GM12878 (cell line): ENCODE data around the gene UBE2C.

Experiments used
- BHLHE40 ChIP-seq, 2 experiments: fragments of 450-650 bp in 1 of 2; IDR thresholded peaks; 2 replicates each; pipeline ENCODE4 v1.6.1; 2011 to 2017; ENCODE audit warnings: low read depth in 2 of 2, borderline replicate concordance in 1 of 2, improper control_type of control experiment in 1 of 2, low read length in 1 of 2, mild to moderate bottlenecking in 1 of 2
- CEBPB ChIP-seq, 2 experiments: fragments of 150-350 bp in 1 of 2; IDR thresholded peaks; 2 replicates each; pipeline ENCODE4 v1.6.1; 2012 to 2014; ENCODE audit warnings: low read depth in 2 of 2, low read length in 2 of 2, borderline replicate concordance in 1 of 2, inconsistent platforms in 1 of 2
- CHD4 ChIP-seq: fragments of 200-600 bp; sonication (generic); IDR thresholded peaks from 2 replicates; pipeline ENCODE4 v1.6.1; 2016; ENCODE audit warnings: mild to moderate bottlenecking
- EZH2 ChIP-seq: IDR thresholded peaks from 2 replicates; pipeline ENCODE4 v1.6.1; 2012; ENCODE audit warnings: low read depth, mild to moderate bottlenecking, control low read depth, inconsistent platforms, low read length, borderline replicate concordance; ENCODE audit not compliant: control insufficient read depth
- JUND ChIP-seq: IDR thresholded peaks from 2 replicates; pipeline ENCODE4 v1.6.1; 2012; ENCODE audit warnings: low read depth, mild to moderate bottlenecking, low read length, improper control_type of control experiment, moderate library complexity
- POLR2AphosphoS5 ChIP-seq: IDR thresholded peaks from 2 replicates; pipeline ENCODE4 v1.6.1; 2011; ENCODE audit warnings: mild to moderate bottlenecking, low read length, inconsistent platforms
- REST ChIP-seq: IDR thresholded peaks from 2 replicates; pipeline ENCODE4 v1.6.1; 2012; ENCODE audit warnings: mild to moderate bottlenecking, low read depth, low read length
- SMARCA5 ChIP-seq: fragments of 450-650 bp; IDR thresholded peaks from 2 replicates; pipeline ENCODE4 v1.6.1; 2017; ENCODE audit warnings: mild to moderate bottlenecking
- ZBED1 ChIP-seq: IDR thresholded peaks from 2 replicates; pipeline ENCODE4 v1.6.1; 2016; ENCODE audit warnings: borderline replicate concordance
- ZNF217 ChIP-seq: fragments of 450-650 bp; IDR thresholded peaks from 2 replicates; pipeline ENCODE4 v1.6.1; 2017; ENCODE audit warnings: antibody characterized with exemption, mild to moderate bottlenecking
- TF ChIP-seq, protein P1 (sequence below), 3 experiments: IDR thresholded peaks in 2 of 3; conservative IDR thresholded peaks in 1 of 3; 2 replicates each; pipeline ENCODE4 v1.5.1; 2011; ENCODE audit warnings: low read depth in 3 of 3, low read length in 3 of 3, mild to moderate bottlenecking in 3 of 3, control low read depth in 2 of 3, moderate library complexity in 2 of 3, inconsistent platforms in 1 of 3, mixed read lengths in 1 of 3; ENCODE audit not compliant: control insufficient read depth in 2 of 3, insufficient read depth in 1 of 3; ENCODE audit errors: extremely low read depth in 1 of 3
- TF ChIP-seq, protein P2 (sequence below): IDR thresholded peaks from 2 replicates; pipeline ENCODE4 v1.6.1; 2011; ENCODE audit warnings: low read depth, low read length, improper control_type of control experiment, borderline replicate concordance

GRCh38 chr20:45817376-45818194 is 5.1 kb downstream of the UBE2C start:
- TF ChIP-seq, protein P1, sequence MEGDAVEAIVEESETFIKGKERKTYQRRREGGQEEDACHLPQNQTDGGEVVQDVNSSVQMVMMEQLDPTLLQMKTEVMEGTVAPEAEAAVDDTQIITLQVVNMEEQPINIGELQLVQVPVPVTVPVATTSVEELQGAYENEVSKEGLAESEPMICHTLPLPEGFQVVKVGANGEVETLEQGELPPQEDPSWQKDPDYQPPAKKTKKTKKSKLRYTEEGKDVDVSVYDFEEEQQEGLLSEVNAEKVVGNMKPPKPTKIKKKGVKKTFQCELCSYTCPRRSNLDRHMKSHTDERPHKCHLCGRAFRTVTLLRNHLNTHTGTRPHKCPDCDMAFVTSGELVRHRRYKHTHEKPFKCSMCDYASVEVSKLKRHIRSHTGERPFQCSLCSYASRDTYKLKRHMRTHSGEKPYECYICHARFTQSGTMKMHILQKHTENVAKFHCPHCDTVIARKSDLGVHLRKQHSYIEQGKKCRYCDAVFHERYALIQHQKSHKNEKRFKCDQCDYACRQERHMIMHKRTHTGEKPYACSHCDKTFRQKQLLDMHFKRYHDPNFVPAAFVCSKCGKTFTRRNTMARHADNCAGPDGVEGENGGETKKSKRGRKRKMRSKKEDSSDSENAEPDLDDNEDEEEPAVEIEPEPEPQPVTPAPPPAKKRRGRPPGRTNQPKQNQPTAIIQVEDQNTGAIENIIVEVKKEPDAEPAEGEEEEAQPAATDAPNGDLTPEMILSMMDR (IDR thresholded peaks at IDR 0.05 in 2 of 3, conservative IDR thresholded peaks at IDR 0.05 in 1 of 3; ENCODE audit: control insufficient read depth in 2 of 3, extremely low read depth in 1 of 3, insufficient read depth in 1 of 3, low read depth in 3 of 3, low read length in 3 of 3) = no peak
- no peak for TF ChIP-seq EZH2
- no peak for TF ChIP-seq REST
- no peak for TF ChIP-seq ZNF217
- TF ChIP-seq CEBPB (IDR thresholded peaks at IDR 0.05; ENCODE audit: borderline replicate concordance in 1 of 2, low read depth in 2 of 2, low read length in 2 of 2) = no peak
- no peak for TF ChIP-seq ZBED1
- no peak for TF ChIP-seq CHD4
- TF ChIP-seq BHLHE40 (IDR thresholded peaks at IDR 0.05; ENCODE audit: borderline replicate concordance in 1 of 2, low read depth in 2 of 2, low read length in 1 of 2) = no peak
- 0 out of 2 replicates have a peak, but pooled peaks have one; percentile 41 for TF ChIP-seq POLR2AphosphoS5
- no peak for TF ChIP-seq JUND
- no peak for TF ChIP-seq SMARCA5
- TF ChIP-seq, protein P2, sequence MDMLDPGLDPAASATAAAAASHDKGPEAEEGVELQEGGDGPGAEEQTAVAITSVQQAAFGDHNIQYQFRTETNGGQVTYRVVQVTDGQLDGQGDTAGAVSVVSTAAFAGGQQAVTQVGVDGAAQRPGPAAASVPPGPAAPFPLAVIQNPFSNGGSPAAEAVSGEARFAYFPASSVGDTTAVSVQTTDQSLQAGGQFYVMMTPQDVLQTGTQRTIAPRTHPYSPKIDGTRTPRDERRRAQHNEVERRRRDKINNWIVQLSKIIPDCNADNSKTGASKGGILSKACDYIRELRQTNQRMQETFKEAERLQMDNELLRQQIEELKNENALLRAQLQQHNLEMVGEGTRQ = no peak
